Thoracic aorta (tissue), 2 donors: ENCODE data around the gene DNPH1. TPM values are rescaled to one million over a fixed set of nuclear protein-coding genes. Genes with fewer than 3 reads are reported as not detected.

Experiments used
- ATAC-seq: fragments of 150-250 bp; one replicate; pipeline ENCODE4 v1.8.0; 2017; ENCODE audit warnings: low read depth; ENCODE audit not compliant: insufficient number of reproducible peaks, low FRiP score
- DNase-seq: peaks from one replicate; pipeline ENCODE4 v3.0.0-alpha.2; 2020; ENCODE audit warnings: low spot score
- H3K27ac ChIP-seq, 2 donors: fragments of 200-600 bp; sonication (generic); 1 replicate in 1 of 2; 2 replicates in 1 of 2; pipeline ENCODE4 v1.5.1; 2016; ENCODE audit warnings: mild to moderate bottlenecking in 2 of 2, moderate library complexity in 2 of 2
- H3K27me3 ChIP-seq: fragments of 200-600 bp; sonication (generic); replicated peaks from 2 replicates; pipeline ENCODE4 v1.6.0; 2016; ENCODE audit warnings: mild to moderate bottlenecking; ENCODE audit not compliant: insufficient read depth
- H3K36me3 ChIP-seq: fragments of 200-600 bp; sonication (generic); one replicate; pipeline ENCODE4 v1.5.1; 2016
- H3K4me1 ChIP-seq, 2 donors: fragments of 200-600 bp; sonication (generic); 1 replicate in 1 of 2; 2 replicates in 1 of 2; pipeline versions ENCODE4 v1.5.1 to v1.6.0; 2016; ENCODE audit warnings: low read depth in 2 of 2, mild to moderate bottlenecking in 1 of 2; ENCODE audit not compliant: control insufficient read depth in 1 of 2
- H3K4me3 ChIP-seq: fragments of 200-600 bp; sonication (generic); 2 replicates; pipeline ENCODE4 v1.5.1; 2016; ENCODE audit warnings: mild to moderate bottlenecking
- H3K9me3 ChIP-seq: fragments of 200-600 bp; sonication (generic); 2 replicates; pipeline ENCODE4 v1.5.1; 2016
- total RNA-seq, 2 donors: library from RNA; depleted of rRNA; stranded (reverse); fragments of >200 nt; gene quantifications; one replicate each; pipeline versions ENCODE4 v1.1.0 to v1.2.3, GENCODE V29; 2016
- TF ChIP-seq, protein P1 (sequence below): fragments of 200-600 bp; sonication (generic); IDR thresholded peaks from one replicate; pipeline ENCODE4 v1.5.1; 2019; ENCODE audit warnings: antibody characterized with exemption

Gene DNPH1
- total RNA-seq, 2 donors from 2014 or later = 16.7 to 54.7 TPM

GRCh38 chr6:43193929-43194328 lies 35.4 kb downstream of the DNPH1 start:
- Histone ChIP-seq H3K4me3 (no peak overlapping the region), H3K27me3 (no peaks in the 10 kb centered on the region), H3K4me1 (no peaks in the 10 kb centered on the region), H3K27ac (no peak overlapping the region), H3K36me3 (peaks cover 46% of the 10 kb centered on the region), H3K9me3 (no peaks in the 10 kb centered on the region)
- no peak for ATAC-seq
- DNase-seq = no peak
- TF ChIP-seq, protein P1, sequence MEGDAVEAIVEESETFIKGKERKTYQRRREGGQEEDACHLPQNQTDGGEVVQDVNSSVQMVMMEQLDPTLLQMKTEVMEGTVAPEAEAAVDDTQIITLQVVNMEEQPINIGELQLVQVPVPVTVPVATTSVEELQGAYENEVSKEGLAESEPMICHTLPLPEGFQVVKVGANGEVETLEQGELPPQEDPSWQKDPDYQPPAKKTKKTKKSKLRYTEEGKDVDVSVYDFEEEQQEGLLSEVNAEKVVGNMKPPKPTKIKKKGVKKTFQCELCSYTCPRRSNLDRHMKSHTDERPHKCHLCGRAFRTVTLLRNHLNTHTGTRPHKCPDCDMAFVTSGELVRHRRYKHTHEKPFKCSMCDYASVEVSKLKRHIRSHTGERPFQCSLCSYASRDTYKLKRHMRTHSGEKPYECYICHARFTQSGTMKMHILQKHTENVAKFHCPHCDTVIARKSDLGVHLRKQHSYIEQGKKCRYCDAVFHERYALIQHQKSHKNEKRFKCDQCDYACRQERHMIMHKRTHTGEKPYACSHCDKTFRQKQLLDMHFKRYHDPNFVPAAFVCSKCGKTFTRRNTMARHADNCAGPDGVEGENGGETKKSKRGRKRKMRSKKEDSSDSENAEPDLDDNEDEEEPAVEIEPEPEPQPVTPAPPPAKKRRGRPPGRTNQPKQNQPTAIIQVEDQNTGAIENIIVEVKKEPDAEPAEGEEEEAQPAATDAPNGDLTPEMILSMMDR = no peak

GRCh38 chr6:43192911-43193310 lies 36.4 kb downstream of the DNPH1 start:
- Histone ChIP-seq H3K27ac (no peak overlapping the region), H3K4me3 (no peak overlapping the region), H3K4me1 (no peaks in the 10 kb centered on the region), H3K9me3 (no peaks in the 10 kb centered on the region), H3K27me3 (no peaks in the 10 kb centered on the region), H3K36me3 (peaks cover 51% of the 10 kb centered on the region)
- ATAC-seq = no peak
- DNase-seq = no peak
- TF ChIP-seq, protein P1 = no peak

- Histone ChIP-seq H3K36me3 (peaks cover 60% of the 10 kb centered on the region), H3K27ac (no peak overlapping the region), H3K4me1 (peaks cover 0 to under 1% of the 10 kb centered on the region in 2 donors), H3K9me3 (no peaks in the 10 kb centered on the region), H3K4me3 (no peak overlapping the region), H3K27me3 (no peaks in the 10 kb centered on the region)
- no peak for DNase-seq
- ATAC-seq = no peak
- TF ChIP-seq, protein P1 = no peak
Observed at GRCh38 chr6:43189776-43190304, 39.4 kb downstream of the DNPH1 start.

DNA sequence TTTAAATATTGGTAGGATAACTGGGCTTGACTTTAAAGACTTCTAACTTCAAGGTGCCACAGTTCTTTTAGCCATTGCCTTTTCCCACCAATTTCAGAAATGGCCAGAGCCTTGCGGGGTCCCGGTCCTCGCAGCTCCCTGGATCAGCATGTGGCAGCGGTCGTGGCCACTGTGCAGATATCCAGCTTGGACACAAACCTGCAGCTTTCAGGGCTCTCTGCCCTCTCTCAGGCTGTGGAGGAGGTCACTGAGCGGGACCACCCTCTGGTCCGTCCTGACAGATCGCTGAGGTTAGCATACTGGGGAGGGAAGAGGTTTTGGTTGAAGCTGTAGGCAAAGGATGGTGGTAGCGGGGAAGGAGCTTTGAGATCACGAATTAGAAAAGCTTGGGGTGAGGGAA lies 40.9 kb downstream of the DNPH1 start:
- H3K4me3 ChIP-seq = no peak overlapping the region
- DNase-seq (no peak), ATAC-seq (no peak)
- H3K27me3 ChIP-seq = no peaks in the 10 kb centered on the region
- H3K4me1 ChIP-seq = peaks cover 0 to 12% of the 10 kb centered on the region in 2 donors
- peaks cover 57% of the 10 kb centered on the region for H3K36me3 ChIP-seq
- no peaks in the 10 kb centered on the region for H3K9me3 ChIP-seq
- TF ChIP-seq, protein P1 = no peak
- H3K27ac ChIP-seq = no peak overlapping the region

- Histone ChIP-seq H3K4me3 (no peak overlapping the region), H3K27ac (no peak overlapping the region), H3K4me1 (peaks cover 0 to 19% of the 10 kb centered on the region in 2 donors), H3K9me3 (no peaks in the 10 kb centered on the region), H3K27me3 (no peaks in the 10 kb centered on the region), H3K36me3 (peaks cover 51% of the 10 kb centered on the region)
- no peak for DNase-seq
- no peak for ATAC-seq
- TF ChIP-seq, protein P1 = no peak
Observed at GRCh38 chr6:43187821-43188220, 41.5 kb downstream of the DNPH1 start.
